CD14-positive monocyte (primary cell): ENCODE data around the gene BUB1B. TPM values are rescaled to one million over a fixed set of nuclear protein-coding genes. Genes with fewer than 3 reads are reported as not detected.
A peak's percentile ranks its signal among the peaks of the same experiment; 100 is the strongest.

Source experiments
- DNase-seq, 3 donors: peaks; one replicate each; pipeline ENCODE4 v3.0.0-alpha.2; 2011 to 2022
- H2AFZ ChIP-seq: 2 replicates; pipeline ENCODE4 v1.6.0; 2012; ENCODE audit warnings: mild to moderate bottlenecking, low read depth, low read length, inconsistent platforms; ENCODE audit not compliant: insufficient read depth, poor library complexity, severe bottlenecking
- H3K27ac ChIP-seq, 2 donors: 1 replicate in 1 of 2; 2 replicates in 1 of 2; pipeline ENCODE4 v1.5.1; 2012 to 2013; ENCODE audit warnings: low read length in 2 of 2, control low read depth in 1 of 2, inconsistent platforms in 1 of 2, low read depth in 1 of 2, mild to moderate bottlenecking in 1 of 2
- H3K27me3 ChIP-seq, 2 donors: one replicate each; pipeline versions ENCODE4 v1.6.0 to v1.6.1; 2011 to 2013; ENCODE audit warnings: low read length in 2 of 2; ENCODE audit not compliant: control insufficient read depth in 2 of 2, insufficient read depth in 2 of 2
- H3K36me3 ChIP-seq, 2 donors: replicated peaks in 1 of 2; 1 replicate in 1 of 2; 2 replicates in 1 of 2; pipeline versions ENCODE4 v1.5.1 to v1.6.1; 2012 to 2013; ENCODE audit warnings: low read length in 2 of 2, control low read depth in 1 of 2, inconsistent platforms in 1 of 2, mild to moderate bottlenecking in 1 of 2; ENCODE audit not compliant: insufficient read depth in 2 of 2, control insufficient read depth in 1 of 2
- H3K4me1 ChIP-seq, 2 donors: 1 replicate in 1 of 2; 2 replicates in 1 of 2; pipeline versions ENCODE4 v1.5.1 to v1.6.1; 2012 to 2013; ENCODE audit warnings: low read length in 2 of 2, control low read depth in 1 of 2, inconsistent platforms in 1 of 2, mild to moderate bottlenecking in 1 of 2, moderate library complexity in 1 of 2; ENCODE audit not compliant: insufficient read depth in 2 of 2, control insufficient read depth in 1 of 2
- H3K4me2 ChIP-seq: replicated peaks from 2 replicates; pipeline ENCODE3; 2012; ENCODE audit warnings: low read length, moderate library complexity, mild to moderate bottlenecking; ENCODE audit not compliant: poor library complexity, severe bottlenecking; ENCODE audit errors: extremely low read depth
- H3K4me3 ChIP-seq, 3 experiments: fragments of 200-600 bp in 1 of 3; sonication (generic) in 1 of 3; replicated peaks in 1 of 3; 1 replicate in 2 of 3; 2 replicates in 1 of 3; pipeline ENCODE4 v1.5.1; 2011 to 2013; ENCODE audit warnings: low read length in 3 of 3, mild to moderate bottlenecking in 3 of 3, control low read depth in 2 of 3, low read depth in 2 of 3, inconsistent platforms in 1 of 3, moderate library complexity in 1 of 3
- H3K79me2 ChIP-seq: 2 replicates; pipeline ENCODE4 v1.6.0; 2012; ENCODE audit warnings: mild to moderate bottlenecking, control low read depth, inconsistent platforms, low read length, moderate library complexity; ENCODE audit not compliant: insufficient read depth
- H3K9ac ChIP-seq: 2 replicates; pipeline ENCODE4 v1.6.0; 2017; ENCODE audit warnings: low read length, mild to moderate bottlenecking; ENCODE audit not compliant: insufficient read depth, poor library complexity, severe bottlenecking
- H3K9me3 ChIP-seq, 2 donors: replicated peaks in 1 of 2; 1 replicate in 1 of 2; 2 replicates in 1 of 2; pipeline versions ENCODE4 v1.5.1 to v1.6.1; 2012 to 2013; ENCODE audit warnings: low read length in 2 of 2, control low read depth in 1 of 2; ENCODE audit not compliant: control insufficient read depth in 1 of 2, insufficient read depth in 1 of 2
- H4K20me1 ChIP-seq: 2 replicates; pipeline ENCODE4 v1.6.0; 2012; ENCODE audit warnings: mild to moderate bottlenecking, low read length, control low read depth, moderate library complexity; ENCODE audit not compliant: insufficient read depth
- H3K27ac Mint-ChIP-seq, 7 donors: one replicate each; pipeline ENCODE4 v1.8.0; 2020; ENCODE audit warnings: mild to moderate bottlenecking in 7 of 7, mixed read lengths in 7 of 7, moderate library complexity in 6 of 7, inconsistent platforms in 2 of 7
- H3K27me3 Mint-ChIP-seq, 3 donors: one replicate each; pipeline ENCODE4 v1.8.0; 2021 to 2022; ENCODE audit warnings: low read depth in 3 of 3, mild to moderate bottlenecking in 3 of 3, mixed read lengths in 3 of 3, moderate library complexity in 3 of 3, inconsistent platforms in 1 of 3
- H3K36me3 Mint-ChIP-seq, 2 donors: one replicate each; pipeline ENCODE4 v1.8.0; 2020; ENCODE audit warnings: mixed read lengths in 2 of 2, inconsistent platforms in 1 of 2, mild to moderate bottlenecking in 1 of 2
- H3K4me1 Mint-ChIP-seq: one replicate; pipeline ENCODE4 v1.8.0; 2020; ENCODE audit warnings: mild to moderate bottlenecking, mixed read lengths
- H3K4me3 Mint-ChIP-seq, 2 donors: one replicate each; pipeline ENCODE4 v1.8.0; 2020; ENCODE audit warnings: mild to moderate bottlenecking in 2 of 2, mixed read lengths in 2 of 2, moderate library complexity in 1 of 2
- H3K9me3 Mint-ChIP-seq, 7 donors: one replicate each; pipeline ENCODE4 v1.8.0; 2020 to 2022; ENCODE audit warnings: mixed read lengths in 7 of 7, mild to moderate bottlenecking in 6 of 7, moderate library complexity in 6 of 7, inconsistent platforms in 2 of 7
- WGBS: methylation state at CpG from one replicate; pipeline ENCODE4 v1.1.5; 2013; ENCODE audit warnings: missing lambda C conversion rate; ENCODE audit not compliant: insufficient coverage; 5-methylcytosine and 5-hydroxymethylcytosine counted together
- intact Hi-C, 2 donors: fragments of 100-400 bp; cut with micrococcal nuclease; formaldehyde crosslinking; loops; one replicate each; pipeline versions ENCODE4 v1.15.0 to v1.15.1; 2023
- polyA plus RNA-seq, 3 donors: library from polyadenylated mRNA; depleted of rRNA in 1 of 3; unstranded in 2 of 3; stranded (reverse) in 1 of 3; fragments of 300-500 nt in 2 of 3; fragments of >200 nt in 1 of 3; fragmentation: Illumina TruSeq in 2 of 3; gene quantifications; 1 replicate in 2 of 3; 2 replicates in 1 of 3; pipeline ENCODE4 v1.2.3, GENCODE V29; 2012 to 2021
- TF ChIP-seq, protein P1 (sequence below): fragments of 200-600 bp; IDR thresholded peaks from one replicate; pipeline ENCODE4 v1.8.0; 2022; ENCODE audit warnings: antibody characterized with exemption, mild to moderate bottlenecking

BUB1B gene
- polyA plus RNA-seq, 3 donors = 0.01 to 0.51 TPM; not detected in 1

DNA sequence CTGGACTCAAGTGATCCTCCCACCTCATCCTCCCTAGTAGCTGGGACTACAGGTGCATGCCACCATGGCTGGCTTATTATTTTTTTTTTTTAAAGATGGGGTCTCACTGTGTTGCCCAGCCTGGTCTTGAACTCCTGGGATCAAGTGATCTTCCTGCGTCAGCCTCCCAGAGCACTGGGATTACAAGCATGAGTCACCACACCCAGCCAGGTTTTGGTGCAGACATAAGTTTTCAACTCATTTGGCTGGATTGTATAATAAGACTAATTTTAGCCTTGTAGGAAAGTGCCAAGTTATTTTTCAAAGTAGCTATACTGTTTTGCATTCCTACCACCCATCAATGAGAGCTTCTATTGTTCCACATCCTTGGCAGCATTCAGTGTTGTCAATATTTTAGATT is 32.1 kb downstream of the BUB1B start:
- Histone ChIP-seq H3K27me3 (no peaks in the 10 kb centered on the region), H3K79me2 (peaks cover 47% of the 10 kb centered on the region), H3K9ac (no peak overlapping the region), H3K27ac (no peak overlapping the region), H3K36me3 (peaks cover 25 to 87% of the 10 kb centered on the region in 2 donors), H3K4me2 (no peak overlapping the region), H3K4me1 (no peaks in the 10 kb centered on the region), H2AFZ (no peak overlapping the region), H4K20me1 (no peaks in the 10 kb centered on the region), H3K4me3 (no peak overlapping the region), H3K9me3 (no peaks in the 10 kb centered on the region)
- no peak overlapping the region for H3K4me3 Mint-ChIP-seq
- H3K27ac Mint-ChIP-seq = no peak overlapping the region
- peaks cover 2% of the 10 kb centered on the region for H3K4me1 Mint-ChIP-seq
- H3K27me3 Mint-ChIP-seq = no peaks in the 10 kb centered on the region
- intact Hi-C loops = no loop called here
- H3K36me3 Mint-ChIP-seq = peaks cover 36 to 77% of the 10 kb centered on the region in 2 donors
- no peak for DNase-seq
- TF ChIP-seq, protein P1, sequence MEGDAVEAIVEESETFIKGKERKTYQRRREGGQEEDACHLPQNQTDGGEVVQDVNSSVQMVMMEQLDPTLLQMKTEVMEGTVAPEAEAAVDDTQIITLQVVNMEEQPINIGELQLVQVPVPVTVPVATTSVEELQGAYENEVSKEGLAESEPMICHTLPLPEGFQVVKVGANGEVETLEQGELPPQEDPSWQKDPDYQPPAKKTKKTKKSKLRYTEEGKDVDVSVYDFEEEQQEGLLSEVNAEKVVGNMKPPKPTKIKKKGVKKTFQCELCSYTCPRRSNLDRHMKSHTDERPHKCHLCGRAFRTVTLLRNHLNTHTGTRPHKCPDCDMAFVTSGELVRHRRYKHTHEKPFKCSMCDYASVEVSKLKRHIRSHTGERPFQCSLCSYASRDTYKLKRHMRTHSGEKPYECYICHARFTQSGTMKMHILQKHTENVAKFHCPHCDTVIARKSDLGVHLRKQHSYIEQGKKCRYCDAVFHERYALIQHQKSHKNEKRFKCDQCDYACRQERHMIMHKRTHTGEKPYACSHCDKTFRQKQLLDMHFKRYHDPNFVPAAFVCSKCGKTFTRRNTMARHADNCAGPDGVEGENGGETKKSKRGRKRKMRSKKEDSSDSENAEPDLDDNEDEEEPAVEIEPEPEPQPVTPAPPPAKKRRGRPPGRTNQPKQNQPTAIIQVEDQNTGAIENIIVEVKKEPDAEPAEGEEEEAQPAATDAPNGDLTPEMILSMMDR = no peak
- H3K9me3 Mint-ChIP-seq = no peaks in the 10 kb centered on the region
- 91% methylated on average over 1 of the region's 1 CpG for WGBS

DNA sequence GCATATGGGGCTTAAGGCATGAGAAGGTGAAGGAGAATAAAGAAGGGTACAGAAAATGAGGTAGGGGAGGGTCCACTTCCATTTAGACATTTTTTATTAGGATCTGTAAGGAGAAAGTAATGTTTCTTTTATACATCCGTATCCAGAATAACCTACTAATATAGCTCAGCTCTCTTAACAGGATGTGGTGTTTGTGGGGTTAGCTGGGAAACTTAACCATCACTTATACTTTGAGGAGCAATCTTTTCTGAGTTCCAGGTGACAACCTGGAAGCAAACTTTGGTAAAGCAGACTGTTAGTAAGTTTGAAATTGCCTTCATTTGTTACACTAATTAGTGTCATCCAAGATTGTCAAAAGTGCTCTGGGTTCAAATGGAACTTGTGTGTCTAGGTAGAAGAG is 36.6 kb downstream of the BUB1B start:
- TF ChIP-seq, protein P1 = no peak
- DNase-seq = no peak
- no peak overlapping the region for H3K4me2 ChIP-seq
- H3K4me1 ChIP-seq = no peaks in the 10 kb centered on the region
- intact Hi-C loops = no loop called here
- peak overlapping the region in 1 of 2 donors; percentile 1 for H3K27ac ChIP-seq
- H3K36me3 ChIP-seq = peaks cover 31 to 87% of the 10 kb centered on the region in 2 donors
- Mint-ChIP-seq H3K36me3 (peaks cover 35 to 79% of the 10 kb centered on the region in 2 donors), H3K4me3 (no peak overlapping the region), H3K27ac (peak overlapping the region in 4 of 7 donors; percentile 17 to 58 (median 34)), H3K9me3 (no peaks in the 10 kb centered on the region), H3K4me1 (peaks cover 2% of the 10 kb centered on the region), H3K27me3 (no peaks in the 10 kb centered on the region)
- H4K20me1 ChIP-seq = no peaks in the 10 kb centered on the region
- H3K27me3 ChIP-seq = no peaks in the 10 kb centered on the region
- H3K9me3 ChIP-seq = no peaks in the 10 kb centered on the region
- no peak overlapping the region for H3K4me3 ChIP-seq
- H3K9ac ChIP-seq = no peak overlapping the region
- no CpG with 5 or more reads among the region's 1 CpG for WGBS
- H3K79me2 ChIP-seq = peaks cover 28% of the 10 kb centered on the region
- no peak overlapping the region for H2AFZ ChIP-seq
